NCI-H1092 (cell line): Measurements from ENCODE around the gene NOS3.
"Not testable (repeated sequence)": the region's sequence is repeated elsewhere in the genome, so short reads cannot be mapped to it uniquely, and the experiment has no call there.

Experiments used
- DNase-seq: peaks from one replicate; lab custom pipeline; 2025; lab: John Stamatoyannopoulos, UW

The NOS3 gene

DNA sequence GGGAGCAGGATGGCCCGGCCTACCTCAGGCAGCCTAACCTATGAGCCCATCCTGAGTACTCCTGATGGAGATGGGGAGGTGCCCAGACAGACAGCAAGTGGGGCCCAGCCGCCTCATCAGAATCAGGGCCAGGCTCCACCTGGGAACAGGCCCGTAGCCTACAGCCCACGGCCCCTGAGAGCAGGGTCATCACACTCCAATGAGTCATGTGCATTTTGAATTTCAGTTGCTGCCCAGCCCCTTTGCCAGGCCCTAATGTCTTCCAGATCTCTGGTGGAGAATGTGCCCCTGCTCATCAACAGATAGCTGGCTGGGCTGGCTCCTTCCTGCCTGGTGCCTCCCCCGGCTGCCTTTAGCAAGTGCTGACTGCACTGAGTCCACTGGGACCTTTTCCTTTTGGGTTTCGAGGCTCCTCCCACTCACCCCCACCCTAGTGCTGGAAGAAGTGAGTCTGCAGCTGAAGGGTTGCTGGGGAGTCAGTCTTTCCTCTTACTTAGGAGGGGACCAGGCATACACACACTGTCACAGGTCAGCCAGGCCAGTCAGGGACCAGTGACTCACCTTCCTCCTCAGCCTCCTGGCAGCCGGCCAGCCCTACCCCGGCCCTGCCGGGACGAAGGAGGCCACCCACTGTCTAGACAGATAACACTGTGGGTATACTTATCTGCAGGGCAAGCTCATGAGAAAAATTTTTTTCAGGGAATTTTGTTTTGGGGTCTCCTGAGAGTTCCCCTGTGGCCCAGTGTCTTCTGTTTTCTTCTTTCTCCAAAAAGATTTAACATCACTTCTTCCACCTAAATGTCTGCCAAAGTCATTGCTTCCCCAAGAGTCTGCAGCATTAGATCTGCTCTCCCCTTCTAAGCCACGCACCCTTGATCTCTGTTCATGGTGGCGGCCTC is 48.4 kb downstream of the NOS3 start:
- DNase-seq, result no peak

DNA sequence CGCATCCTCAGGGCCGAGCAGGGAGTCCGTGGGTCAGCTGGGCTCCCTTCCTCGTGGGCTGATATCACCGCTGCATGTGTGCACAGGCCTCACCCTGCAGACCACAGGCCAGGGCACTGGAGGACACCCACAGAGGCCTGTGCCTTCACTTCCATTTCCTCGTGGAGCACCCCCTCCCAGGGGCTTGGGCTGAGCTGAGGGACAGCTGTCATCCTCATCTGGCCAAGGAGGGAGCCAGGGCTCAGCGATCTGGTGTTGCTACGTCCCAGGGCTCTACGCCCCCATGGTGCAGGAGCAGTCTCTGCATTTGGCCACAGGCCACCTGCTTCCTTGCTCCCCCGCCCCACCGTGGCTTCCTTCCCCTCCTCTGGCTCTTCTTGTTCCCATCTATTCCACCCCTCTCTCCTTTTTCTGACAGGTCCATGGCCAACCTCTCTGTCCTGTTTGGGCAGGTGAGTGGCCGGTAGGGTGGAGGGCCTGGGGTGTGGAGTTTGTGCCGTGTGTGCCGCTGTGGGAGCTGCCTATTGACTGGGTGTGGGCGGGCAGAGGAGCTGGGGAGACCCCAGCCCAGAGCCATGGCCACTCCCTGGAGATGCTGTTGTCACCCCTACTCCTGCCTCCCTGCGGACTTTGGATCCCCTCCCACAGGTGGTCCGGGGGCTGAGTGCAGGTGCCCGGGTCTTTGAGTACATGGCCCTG is 49.2 kb downstream of the NOS3 start:
- no peak for DNase-seq

DNA sequence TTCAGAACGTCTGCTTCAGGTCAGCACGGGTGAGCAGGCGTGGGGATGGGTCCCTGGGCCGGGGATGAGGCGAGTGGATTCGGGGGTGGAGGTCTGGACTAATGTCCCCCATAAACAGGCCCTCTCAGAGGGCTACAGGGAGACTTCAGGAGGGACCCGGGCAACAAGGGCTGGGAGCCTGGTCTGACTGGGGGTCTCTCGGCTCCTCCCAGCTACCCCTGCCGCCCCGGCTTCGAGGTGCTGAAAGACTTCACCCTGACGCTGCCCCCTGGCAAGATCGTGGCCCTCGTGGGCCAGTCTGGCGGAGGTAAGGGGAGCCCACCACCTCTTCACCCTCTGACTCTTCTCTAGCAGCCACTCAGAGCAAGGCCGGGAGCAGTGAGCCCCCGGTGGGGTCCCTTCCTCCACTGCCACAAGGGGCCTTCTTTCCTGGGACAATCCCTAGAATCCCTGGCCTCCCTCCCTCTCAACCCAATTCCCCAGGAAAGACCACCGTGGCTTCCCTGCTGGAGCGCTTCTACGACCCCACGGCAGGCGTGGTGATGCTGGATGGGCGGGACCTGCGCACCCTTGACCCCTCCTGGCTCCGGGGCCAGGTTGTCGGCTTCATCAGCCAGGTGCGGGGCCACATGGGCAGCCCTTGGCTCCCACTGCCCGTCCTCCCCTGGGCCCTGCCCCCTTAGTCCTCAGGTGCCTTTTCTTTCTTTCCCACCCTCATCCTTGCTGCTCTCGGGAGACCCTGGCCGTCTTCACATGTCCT is 50.0 kb downstream of the NOS3 start:
- no peak for DNase-seq

DNA sequence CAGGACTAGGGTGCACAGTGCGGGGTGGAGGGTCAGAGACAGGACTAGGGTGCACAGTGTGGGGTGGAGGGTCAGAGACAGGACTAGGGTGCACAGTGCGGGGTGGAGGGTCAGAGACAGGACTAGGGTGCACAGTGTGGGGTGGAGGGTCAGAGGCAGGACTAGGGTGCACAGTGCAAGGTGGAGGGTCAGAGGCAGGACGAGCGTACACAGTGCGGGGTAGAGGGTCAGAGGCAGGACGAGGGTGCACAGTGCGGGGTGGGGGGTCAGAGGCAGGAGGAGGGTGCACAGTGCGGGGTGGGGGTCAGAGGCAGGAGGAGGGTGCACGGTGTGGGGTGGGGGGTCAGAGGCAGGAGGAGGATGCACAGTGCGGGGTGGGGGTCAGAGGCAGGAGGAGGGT is 52.6 kb downstream of the NOS3 start:
- not testable (repeated sequence) for DNase-seq

DNA sequence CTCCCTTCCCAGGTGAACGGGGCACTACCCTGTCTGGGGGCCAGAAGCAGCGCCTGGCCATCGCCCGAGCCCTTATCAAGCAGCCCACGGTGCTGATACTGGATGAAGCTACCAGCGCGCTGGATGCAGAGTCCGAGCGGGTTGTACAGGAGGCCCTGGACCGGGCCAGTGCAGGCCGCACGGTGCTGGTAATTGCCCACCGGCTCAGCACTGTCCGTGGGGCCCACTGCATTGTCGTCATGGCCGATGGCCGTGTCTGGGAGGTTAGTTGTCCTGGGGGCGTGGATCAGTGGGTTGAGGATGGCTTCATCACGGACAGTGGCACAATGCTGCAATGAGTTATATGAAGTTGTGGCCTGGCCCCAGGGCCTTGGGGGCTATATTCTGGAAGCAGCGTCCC is 53.1 kb downstream of the NOS3 start:
- no peak for DNase-seq

DNA sequence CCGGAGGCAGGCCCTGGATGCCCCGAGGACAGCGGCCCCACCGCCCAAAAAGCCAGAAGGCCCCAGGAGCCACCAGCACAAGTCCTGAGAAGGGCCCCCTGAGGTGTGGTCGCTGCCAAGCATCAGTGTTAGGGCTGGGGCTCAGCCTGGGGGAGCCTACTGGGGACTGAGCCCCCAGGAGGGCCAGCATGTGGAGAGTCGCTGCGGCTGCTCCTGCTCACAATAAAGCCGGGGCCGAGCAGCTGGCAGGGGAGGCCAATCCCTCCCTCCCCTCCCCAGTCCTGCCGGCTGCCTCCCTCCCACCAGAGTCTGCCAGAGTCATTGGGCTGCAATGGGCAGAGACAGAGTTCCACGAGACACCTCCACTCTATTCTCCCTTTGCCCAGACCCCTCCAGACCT is 54.4 kb downstream of the NOS3 start:
- no peak for DNase-seq

DNA sequence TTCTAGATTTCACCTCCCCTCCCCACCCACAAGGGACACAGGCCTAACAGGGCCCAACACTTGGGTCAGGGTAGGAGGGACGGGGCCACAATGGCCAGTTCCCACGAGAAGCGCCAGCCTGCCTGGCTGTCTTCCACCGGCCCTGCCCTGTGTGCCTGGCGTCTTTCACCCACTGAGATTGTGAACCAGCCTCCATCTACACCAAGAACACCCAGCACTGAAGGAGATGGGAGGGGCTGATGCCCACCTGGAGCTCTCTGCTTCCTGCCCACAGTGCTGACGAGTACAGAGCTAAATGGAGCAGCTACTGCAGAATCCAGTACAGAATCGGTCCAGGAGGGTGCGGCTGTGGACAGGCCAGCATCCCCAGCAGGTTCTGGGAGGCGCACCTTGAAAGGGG is 55.1 kb downstream of the NOS3 start:
- no peak for DNase-seq

DNA sequence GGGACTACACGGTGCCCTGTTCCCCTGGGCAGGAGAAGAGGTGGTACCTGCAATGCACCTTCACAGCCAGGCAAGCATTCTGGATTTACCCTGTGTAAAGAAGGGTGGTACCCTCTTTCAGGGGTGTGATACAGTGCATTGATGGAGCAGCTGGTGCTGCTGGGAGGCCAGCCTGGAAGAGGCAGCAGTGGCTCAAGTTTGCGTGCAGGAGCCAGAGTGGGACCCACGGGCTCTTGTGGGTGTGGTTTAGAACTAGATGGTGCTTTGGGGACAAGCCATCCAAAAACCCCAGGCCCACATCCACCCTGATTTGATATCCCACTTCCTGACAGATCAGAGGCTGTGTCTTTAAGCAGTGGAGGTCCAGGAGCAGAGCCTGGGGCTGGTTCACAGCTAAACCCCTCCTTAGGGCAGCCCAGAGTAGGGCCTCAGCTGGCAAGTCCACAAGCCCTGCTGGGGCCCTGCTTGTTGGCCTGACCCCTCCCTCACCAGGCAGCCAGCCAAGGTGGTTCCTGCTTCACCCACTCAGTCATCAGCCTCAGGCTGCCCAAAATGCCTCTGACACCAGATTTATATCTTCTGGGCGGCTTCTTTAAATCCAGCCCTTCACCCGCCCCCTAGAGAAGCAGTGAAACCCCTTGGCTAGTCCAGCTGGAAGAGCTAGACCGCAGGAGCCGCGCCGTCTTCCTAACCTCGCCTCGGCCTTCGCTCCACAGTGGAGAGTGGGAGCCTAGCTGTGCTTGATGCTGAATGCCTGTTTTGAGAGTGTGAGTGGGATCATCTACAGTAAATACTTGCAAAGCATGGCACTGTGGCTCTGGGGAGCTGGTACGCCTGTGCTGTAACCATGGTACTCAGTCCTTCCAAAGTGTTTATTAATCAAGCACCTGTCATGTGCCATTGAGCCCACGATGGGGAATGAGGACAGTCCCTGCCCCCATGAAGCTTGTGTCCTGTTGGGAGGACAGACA is 56.1 kb downstream of the NOS3 start:
- no peak for DNase-seq

DNA sequence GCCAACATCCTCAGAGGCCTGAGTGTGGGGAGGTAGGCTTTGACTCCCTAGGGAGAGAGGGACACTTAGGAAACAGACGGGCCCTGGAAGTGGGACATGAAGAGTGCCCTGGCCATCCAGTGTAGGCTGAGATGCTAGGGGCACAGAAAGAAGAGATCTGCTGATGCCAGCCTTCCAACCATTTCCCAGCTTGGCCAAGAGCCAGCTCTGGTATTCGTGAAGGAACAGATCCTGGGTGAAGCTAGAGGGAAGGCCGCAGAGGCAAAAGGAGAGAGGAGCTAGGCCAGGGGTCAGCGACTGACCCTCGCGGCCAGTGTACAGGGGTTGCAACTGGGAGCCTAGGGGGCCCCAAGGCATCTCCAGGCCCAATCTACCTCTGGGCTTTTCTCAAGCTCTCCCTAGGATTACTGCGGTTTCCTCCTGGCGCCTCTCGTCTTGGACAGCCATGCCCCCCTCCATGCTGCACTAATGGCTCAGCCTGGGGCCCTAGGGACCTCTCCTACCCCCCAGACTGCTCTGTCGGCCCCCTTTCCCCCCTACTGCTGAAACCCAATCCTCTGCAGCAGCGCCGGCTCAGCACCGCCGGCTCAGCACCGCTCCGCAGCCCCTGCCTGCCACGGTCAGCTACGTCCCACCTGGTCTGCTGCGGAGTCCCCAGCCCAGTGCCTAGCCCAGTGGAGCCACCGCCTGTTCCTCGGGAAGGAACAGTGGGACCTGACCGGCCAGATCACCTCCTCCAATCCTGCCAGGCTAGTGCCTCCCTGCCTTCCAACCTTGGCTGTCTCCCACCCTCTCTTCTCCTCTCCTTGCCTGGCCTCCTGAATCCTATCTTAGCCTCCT is 57.4 kb downstream of the NOS3 start, which contains the start of gene ASIC3:
ASIC3 (plus strand) TSS at position 556 of the 840 bp plus-strand sequence. CDS start 355 bp downstream, outside the sequence.
- no peak for DNase-seq

DNA sequence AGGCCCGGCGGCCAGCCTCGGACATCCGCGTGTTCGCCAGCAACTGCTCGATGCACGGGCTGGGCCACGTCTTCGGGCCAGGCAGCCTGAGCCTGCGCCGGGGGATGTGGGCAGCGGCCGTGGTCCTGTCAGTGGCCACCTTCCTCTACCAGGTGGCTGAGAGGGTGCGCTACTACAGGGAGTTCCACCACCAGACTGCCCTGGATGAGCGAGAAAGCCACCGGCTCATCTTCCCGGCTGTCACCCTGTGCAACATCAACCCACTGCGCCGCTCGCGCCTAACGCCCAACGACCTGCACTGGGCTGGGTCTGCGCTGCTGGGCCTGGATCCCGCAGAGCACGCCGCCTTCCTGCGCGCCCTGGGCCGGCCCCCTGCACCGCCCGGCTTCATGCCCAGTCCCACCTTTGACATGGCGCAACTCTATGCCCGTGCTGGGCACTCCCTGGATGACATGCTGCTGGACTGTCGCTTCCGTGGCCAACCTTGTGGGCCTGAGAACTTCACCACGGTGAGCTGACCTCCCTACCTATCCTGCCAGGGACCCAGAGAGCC is 58.2 kb downstream of the NOS3 start:
- no peak for DNase-seq

DNA sequence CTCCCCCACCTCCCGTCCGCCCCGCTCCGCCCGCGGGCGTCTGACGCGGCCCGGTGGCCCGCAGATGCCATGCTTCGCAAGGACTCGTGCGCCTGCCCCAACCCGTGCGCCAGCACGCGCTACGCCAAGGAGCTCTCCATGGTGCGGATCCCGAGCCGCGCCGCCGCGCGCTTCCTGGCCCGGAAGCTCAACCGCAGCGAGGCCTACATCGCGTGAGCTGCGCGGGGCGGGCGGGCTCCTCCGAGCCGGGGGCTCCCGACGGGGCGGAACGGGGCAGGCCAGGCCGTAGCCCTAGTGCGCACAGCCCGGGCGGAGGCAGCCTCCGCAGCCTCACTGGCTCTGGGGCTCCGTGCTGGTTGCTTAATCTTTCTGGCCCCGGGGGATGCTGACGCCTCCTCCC is 60.3 kb downstream of the NOS3 start:
- DNase-seq, result no peak

DNA sequence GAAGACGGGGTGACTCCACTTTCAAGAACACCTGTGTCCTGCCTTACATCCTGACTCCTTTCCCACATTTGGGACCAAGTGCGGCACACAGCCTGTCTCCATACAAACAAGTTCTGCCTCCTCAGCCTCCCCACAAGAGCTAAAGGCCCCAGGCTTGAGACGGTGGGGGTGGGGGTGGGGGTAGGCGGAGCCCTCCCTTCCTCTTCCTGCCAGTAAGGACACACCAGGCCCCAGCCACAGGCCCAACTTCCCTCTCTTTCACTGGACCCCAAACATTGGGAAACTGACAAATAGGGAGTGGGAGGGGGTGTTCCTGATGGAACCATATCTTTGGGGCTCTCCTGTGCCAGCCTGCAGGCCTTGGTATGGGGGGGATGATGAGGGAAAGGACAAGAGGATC is 62.3 kb downstream of the NOS3 start:
- no peak for DNase-seq

DNA sequence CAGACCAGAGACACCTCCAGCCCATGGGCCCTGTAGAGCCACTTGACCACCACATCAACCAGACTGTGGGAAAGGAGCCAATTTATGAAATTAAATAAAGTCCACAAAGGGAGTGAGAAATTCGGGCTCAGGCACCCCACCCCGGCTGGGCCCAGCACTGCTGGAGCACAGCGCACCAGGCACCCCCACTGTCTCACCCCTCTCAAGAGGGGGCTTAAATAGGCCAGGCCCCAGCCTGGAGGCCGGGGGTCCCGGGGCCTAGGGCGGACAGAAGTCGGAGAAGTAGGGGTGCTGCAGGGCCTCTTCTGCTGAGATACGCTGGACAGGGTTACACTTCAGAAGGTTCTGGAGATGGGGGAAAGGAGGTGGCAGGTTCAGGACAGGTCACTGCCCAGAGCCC is 62.9 kb downstream of the NOS3 start:
- DNase-seq, result no peak

DNA sequence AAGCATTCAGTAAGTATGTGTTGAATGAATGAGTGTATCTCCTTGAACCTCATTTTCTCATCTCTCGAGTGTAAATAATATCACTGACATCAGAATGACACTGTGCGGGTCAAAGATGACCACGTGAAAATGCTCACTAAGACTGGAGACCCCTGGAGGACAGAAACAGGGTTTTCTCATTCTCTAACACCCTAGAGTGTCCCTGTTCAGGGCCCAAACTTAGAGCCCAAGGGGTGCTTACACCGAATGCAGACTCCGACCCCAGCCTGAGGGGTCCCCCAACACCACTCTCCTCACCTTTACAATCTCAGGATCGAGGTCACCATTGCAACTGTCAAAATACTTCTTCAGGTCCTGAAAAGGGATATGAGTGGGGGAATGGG is 65.5 kb downstream of the NOS3 start:
- DNase-seq, result no peak

DNA sequence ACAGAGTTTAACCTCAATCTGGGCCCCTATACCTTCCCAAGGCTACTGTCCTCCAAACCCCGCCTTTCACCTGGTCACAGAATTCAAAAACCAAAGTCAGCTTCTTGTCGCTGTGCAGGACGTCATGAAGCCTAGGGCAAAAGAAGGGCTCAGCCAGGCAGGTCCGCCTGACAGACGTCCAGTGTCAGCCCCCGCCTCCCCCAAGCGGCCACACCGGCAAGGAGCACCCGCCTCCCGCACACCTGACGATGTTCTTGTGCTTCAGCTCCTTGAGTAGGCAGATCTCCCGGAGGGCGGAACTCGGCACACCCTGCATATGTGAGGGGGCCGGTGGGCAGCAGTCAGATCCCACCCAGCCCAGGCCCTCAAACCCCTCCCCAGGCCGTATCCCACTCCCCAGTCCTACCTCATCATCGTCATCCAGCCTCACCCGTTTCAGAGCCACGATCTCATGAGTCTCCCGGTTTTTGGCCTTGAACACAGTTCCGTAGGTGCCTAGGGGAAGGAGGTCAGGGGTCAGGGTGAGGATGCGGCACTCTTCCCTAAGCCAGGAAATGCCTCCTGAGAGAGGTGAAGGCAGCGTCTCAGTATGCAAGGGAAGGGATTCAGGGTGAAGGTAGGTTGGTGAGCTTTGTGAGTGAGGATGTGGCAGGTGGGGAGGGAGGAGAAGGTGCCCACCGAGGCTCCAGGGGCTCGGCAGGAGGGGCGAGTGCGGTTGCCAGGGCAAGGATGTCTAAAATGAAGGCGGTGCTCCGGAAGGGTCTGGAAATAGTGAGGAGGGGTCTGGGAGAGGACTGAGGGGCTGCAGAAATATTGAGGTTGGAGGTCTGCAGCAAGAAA is 66.1 kb downstream of the NOS3 start:
- no peak for DNase-seq

DNA sequence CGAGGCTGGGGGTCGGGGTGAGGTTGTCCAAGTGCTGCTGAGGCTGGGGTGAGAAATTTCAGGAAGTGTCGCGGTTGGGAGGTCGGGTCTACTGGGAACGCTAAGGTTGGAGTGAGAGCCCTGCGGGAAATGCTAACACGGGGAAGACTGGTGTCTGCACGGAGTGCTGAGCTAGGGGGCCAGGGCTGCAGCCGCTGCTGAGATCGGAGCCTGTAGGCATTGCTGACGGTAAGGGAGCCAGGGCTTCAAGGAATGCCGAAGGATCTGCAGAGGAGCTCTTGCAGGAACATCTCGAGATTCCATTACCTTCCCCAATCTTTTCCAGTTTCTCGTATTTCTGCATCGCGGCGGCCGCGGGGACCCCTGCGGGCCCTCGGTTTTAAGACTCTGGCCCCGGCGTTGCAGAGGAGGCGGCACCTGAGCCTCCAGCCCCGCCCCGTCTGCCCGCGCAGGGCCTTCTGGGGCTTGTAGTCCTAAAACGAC is 66.7 kb downstream of the NOS3 start, which contains the start of gene CDK5:
CDK5 (minus strand) TSS at position 392 of the 483 bp plus-strand sequence; CDS start at position 343, 49 bp downstream.
- no peak for DNase-seq

DNA sequence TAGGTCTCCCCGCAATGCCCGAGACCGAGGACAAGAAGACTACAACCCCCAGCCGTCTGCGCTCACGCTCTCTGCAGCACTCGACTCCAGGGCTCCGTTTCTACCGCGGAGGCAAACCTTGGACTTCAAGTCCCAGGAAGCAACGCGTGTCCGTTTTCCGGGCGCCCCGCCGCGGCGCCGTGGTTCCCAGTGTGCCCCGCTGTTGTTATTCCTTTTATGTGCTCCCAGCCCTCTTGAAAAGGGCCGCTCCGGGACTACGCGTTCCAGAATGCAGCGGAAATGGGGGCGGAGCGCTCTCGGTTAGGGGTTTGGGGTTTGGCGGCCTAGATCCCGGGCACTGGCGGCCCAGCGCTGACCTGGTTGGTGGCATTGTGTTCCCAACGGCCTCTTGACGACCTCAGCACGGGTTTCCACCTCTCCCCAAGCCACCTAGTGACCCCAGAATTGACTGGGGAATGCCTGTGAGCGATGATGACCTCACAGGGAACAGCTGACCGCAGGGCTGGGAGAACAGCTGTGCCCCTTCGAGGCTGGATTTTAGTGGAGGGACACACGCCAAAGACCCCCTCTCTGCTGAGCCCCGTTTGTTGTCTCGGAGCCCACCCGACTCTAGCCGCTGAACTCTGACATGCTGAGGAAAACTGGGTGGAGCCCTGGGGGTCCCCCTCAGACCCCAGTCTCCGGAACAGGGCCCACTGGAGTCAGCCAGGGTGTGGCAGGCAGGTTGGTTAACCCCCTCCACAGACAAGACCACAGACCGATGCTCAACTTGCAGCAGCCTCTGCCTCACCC is 67.4 kb downstream of the NOS3 start:
- DNase-seq, result peak; percentile 100

DNA sequence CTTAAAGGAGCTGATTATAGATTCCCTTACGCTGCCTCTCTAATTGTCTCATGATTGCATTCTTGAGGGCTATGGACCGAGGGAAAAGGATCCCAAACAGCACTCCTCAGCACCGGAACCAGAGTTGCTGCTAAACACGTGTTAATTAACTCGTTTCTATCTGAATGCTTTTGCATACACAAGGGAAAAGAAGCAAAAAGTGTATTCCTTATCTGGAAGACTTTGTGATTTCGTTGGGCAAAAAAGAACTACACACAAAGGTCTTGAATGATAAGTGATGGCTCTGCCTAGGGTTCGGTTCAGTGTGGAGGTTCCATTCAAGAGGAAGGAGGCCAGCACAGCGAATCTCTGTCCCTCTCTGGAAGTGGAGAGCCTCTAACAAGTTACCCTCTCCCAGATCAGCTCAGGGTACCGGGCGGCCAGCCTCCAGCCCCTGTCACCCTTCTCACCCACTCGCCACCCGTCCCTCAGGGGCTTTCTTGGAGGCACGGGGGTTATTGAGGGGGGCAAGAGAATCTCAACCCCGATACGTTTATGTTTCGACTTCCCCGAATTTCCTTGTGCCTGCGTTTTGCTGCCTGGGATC is 68.1 kb downstream of the NOS3 start:
- DNase-seq, result no peak
